HEK293 (cell line): ENCODE data around the gene OBP2A.

ENCODE experiments used
- CTCF ChIA-PET: fragments of 350-600 bp; formaldehyde crosslinking; extraction: SDS; loops from one replicate; lab custom pipeline; 2021; ENCODE audit warnings: antibody characterized with exemption; lab: Yijun Ruan, JAX
- POLR2A ChIA-PET: fragments of 300-600 bp; formaldehyde crosslinking; extraction: SDS; loops from one replicate; lab custom pipeline; 2020; ENCODE audit warnings: antibody characterized with exemption, inconsistent platforms; lab: Yijun Ruan, JAX
- H3K27ac ChIP-seq: fragments of 200-500 bp; sonication (Bioruptor generic); 2 replicates; pipeline ENCODE4 v1.5.1; 2014; ENCODE audit warnings: low read depth, low read length, control low read depth, inconsistent platforms; ENCODE audit errors: extremely low read depth
- H3K36me3 ChIP-seq, 2 experiments: fragments of 200-500 bp in 1 of 2; sonication (Bioruptor generic) in 1 of 2; 1 replicate in 1 of 2; 2 replicates in 1 of 2; pipeline ENCODE4 v1.5.1; 2014 to 2017; ENCODE audit warnings: inconsistent platforms in 2 of 2, low read length in 2 of 2; ENCODE audit not compliant: control insufficient read depth in 2 of 2, insufficient read depth in 1 of 2
- H3K4me1 ChIP-seq: fragments of 200-500 bp; sonication (Bioruptor generic); 2 replicates; pipeline ENCODE4 v1.5.1; 2014; ENCODE audit warnings: mild to moderate bottlenecking, low read length, inconsistent platforms; ENCODE audit not compliant: control insufficient read depth, insufficient read depth
- H3K4me3 ChIP-seq: 2 replicates; pipeline ENCODE4 v1.5.1; 2011; ENCODE audit warnings: low read depth, mild to moderate bottlenecking, control low read depth, low read length, moderate library complexity
- H3K9me3 ChIP-seq: fragments of 200-500 bp; sonication (Bioruptor generic); 2 replicates; pipeline ENCODE4 v1.5.1; 2014; ENCODE audit warnings: low read depth, low read length, inconsistent platforms; ENCODE audit not compliant: control insufficient read depth, insufficient read depth
- KLF17 ChIP-seq: fragments of 450-650 bp; formaldehyde crosslinking; IDR thresholded peaks from 2 replicates; pipeline ENCODE4 v1.5.1; 2016; ENCODE audit warnings: missing biosample characterization, missing genetic modification characterization
- OSR2 ChIP-seq: fragments of 450-650 bp; formaldehyde crosslinking; IDR thresholded peaks from 2 replicates; pipeline ENCODE4 v1.5.1; 2016; ENCODE audit warnings: missing biosample characterization, missing genetic modification characterization
- PRDM4 ChIP-seq: fragments of 450-650 bp; formaldehyde crosslinking; IDR thresholded peaks from 2 replicates; pipeline ENCODE4 v1.5.1; 2017; ENCODE audit warnings: missing biosample characterization, missing genetic modification characterization
- RBAK ChIP-seq: fragments of 450-650 bp; formaldehyde crosslinking; IDR thresholded peaks from 2 replicates; pipeline ENCODE4 v1.5.1; 2016; ENCODE audit warnings: missing biosample characterization, missing genetic modification characterization
- SCRT1 ChIP-seq: fragments of 450-650 bp; formaldehyde crosslinking; IDR thresholded peaks from 2 replicates; pipeline ENCODE4 v1.5.1; 2016; ENCODE audit warnings: missing biosample characterization, missing genetic modification characterization, borderline replicate concordance
- ZBTB17 ChIP-seq: fragments of 450-650 bp; formaldehyde crosslinking; IDR thresholded peaks from 2 replicates; pipeline ENCODE4 v1.5.1; 2016; ENCODE audit warnings: missing biosample characterization, missing genetic modification characterization
- ZFHX2 ChIP-seq: fragments of 450-650 bp; formaldehyde crosslinking; conservative IDR thresholded peaks from 2 replicates; pipeline ENCODE4 v1.5.1; 2016; ENCODE audit warnings: missing biosample characterization, missing genetic modification characterization
- ZNF23 ChIP-seq: fragments of 450-650 bp; formaldehyde crosslinking; IDR thresholded peaks from 2 replicates; pipeline ENCODE4 v1.5.1; 2016; ENCODE audit warnings: missing biosample characterization, missing genetic modification characterization, borderline replicate concordance
- ZNF248 ChIP-seq: fragments of 450-650 bp; formaldehyde crosslinking; IDR thresholded peaks from 2 replicates; pipeline ENCODE4 v1.5.1; 2017; ENCODE audit warnings: missing biosample characterization, missing genetic modification characterization
- ZNF302 ChIP-seq: fragments of 450-650 bp; formaldehyde crosslinking; IDR thresholded peaks from 2 replicates; pipeline ENCODE4 v1.5.1; 2016; ENCODE audit warnings: missing biosample characterization, missing genetic modification characterization, low read depth
- ZNF341 ChIP-seq: fragments of 450-650 bp; formaldehyde crosslinking; IDR thresholded peaks from 2 replicates; pipeline ENCODE4; 2016; ENCODE audit warnings: low read depth, missing biosample characterization, missing genetic modification characterization
- ZNF366 ChIP-seq: fragments of 450-650 bp; formaldehyde crosslinking; conservative IDR thresholded peaks from 2 replicates; pipeline ENCODE4 v1.5.1; 2016; ENCODE audit warnings: missing biosample characterization, missing genetic modification characterization
- ZNF433 ChIP-seq: fragments of 450-650 bp; formaldehyde crosslinking; IDR thresholded peaks from 2 replicates; pipeline ENCODE4 v1.5.1; 2016; ENCODE audit warnings: missing biosample characterization, missing genetic modification characterization, low read depth
- ZNF558 ChIP-seq: fragments of 450-650 bp; formaldehyde crosslinking; IDR thresholded peaks from 2 replicates; pipeline ENCODE4 v1.5.1; 2016; ENCODE audit warnings: missing biosample characterization, missing genetic modification characterization
- ZNF596 ChIP-seq: fragments of 450-650 bp; IDR thresholded peaks from 2 replicates; pipeline ENCODE4 v1.5.0; 2018; ENCODE audit warnings: missing biosample characterization, mild to moderate bottlenecking, missing genetic modification characterization, moderate library complexity
- TF ChIP-seq, protein P1 (sequence below): fragments of 450-650 bp; formaldehyde crosslinking; IDR thresholded peaks from 2 replicates; pipeline ENCODE4 v1.5.1; 2016; ENCODE audit warnings: missing biosample characterization, missing genetic modification characterization
- TF ChIP-seq, protein P2 (sequence below): fragments of 450-650 bp; formaldehyde crosslinking; IDR thresholded peaks from 2 replicates; pipeline ENCODE4 v1.5.1; 2017; ENCODE audit warnings: missing biosample characterization, missing genetic modification characterization

The OBP2A gene

GRCh38 chr9:135570456-135570855 is 24.5 kb downstream of the OBP2A start:
- H3K27ac ChIP-seq, result no peak overlapping the region
- CTCF ChIA-PET, result interaction anchor here (0.7 to 1.0 kb wide), 3 partner anchors 17 to 66 kb away, joined by 3 read pairs; no protein-coding TSS in a partner anchor
- no peak for TF ChIP-seq ZNF596 (tag by site-specific recombination)
- no peak overlapping the region for H3K4me3 ChIP-seq
- no peaks in the 10 kb centered on the region for H3K36me3 ChIP-seq
- H3K9me3 ChIP-seq, result no peaks in the 10 kb centered on the region
- POLR2A ChIA-PET, result interaction anchor here (0.8 kb wide), 1 partner anchor 1137 kb away, joined by 3 read pairs; no protein-coding TSS in a partner anchor
- no peaks in the 10 kb centered on the region for H3K4me1 ChIP-seq

GRCh38 chr9:135572233-135572632 is 26.3 kb downstream of the OBP2A start:
- Histone ChIP-seq H3K4me1 (no peaks in the 10 kb centered on the region), H3K4me3 (no peak overlapping the region), H3K36me3 (no peaks in the 10 kb centered on the region), H3K27ac (no peak overlapping the region), H3K9me3 (no peaks in the 10 kb centered on the region)
- TF ChIP-seq ZFHX2 (tag by site-specific recombination) (no peak), ZNF366 (tag by site-specific recombination) (peak; percentile 84), PRDM4 (tag by site-specific recombination) (no peak), ZBTB17 (tag by site-specific recombination) (peak; percentile 88)
- TF ChIP-seq, protein P1, sequence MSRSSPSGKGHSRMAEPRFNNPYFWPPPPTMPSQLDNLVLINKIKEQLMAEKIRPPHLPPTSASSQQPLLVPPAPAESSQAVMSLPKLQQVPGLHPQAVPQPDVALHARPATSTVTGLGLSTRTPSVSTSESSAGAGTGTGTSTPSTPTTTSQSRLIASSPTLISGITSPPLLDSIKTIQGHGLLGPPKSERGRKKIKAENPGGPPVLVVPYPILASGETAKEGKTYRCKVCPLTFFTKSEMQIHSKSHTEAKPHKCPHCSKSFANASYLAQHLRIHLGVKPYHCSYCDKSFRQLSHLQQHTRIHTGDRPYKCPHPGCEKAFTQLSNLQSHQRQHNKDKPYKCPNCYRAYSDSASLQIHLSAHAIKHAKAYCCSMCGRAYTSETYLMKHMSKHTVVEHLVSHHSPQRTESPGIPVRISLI (tag by site-specific recombination), result no peak
- ChIA-PET CTCF (no interaction called here), POLR2A (no interaction called here)

- Histone ChIP-seq H3K9me3 (no peaks in the 10 kb centered on the region), H3K4me1 (no peaks in the 10 kb centered on the region), H3K27ac (no peak overlapping the region), H3K4me3 (no peak overlapping the region), H3K36me3 (no peaks in the 10 kb centered on the region)
- ChIA-PET POLR2A (no interaction called here), CTCF (no interaction called here)
- TF ChIP-seq SCRT1, result no peak
- no peak for TF ChIP-seq KLF17 (tag by site-specific recombination)
- no peak for TF ChIP-seq ZNF302 (tag by site-specific recombination)
- TF ChIP-seq ZNF341 (tag by site-specific recombination), result no peak
- TF ChIP-seq, protein P2, sequence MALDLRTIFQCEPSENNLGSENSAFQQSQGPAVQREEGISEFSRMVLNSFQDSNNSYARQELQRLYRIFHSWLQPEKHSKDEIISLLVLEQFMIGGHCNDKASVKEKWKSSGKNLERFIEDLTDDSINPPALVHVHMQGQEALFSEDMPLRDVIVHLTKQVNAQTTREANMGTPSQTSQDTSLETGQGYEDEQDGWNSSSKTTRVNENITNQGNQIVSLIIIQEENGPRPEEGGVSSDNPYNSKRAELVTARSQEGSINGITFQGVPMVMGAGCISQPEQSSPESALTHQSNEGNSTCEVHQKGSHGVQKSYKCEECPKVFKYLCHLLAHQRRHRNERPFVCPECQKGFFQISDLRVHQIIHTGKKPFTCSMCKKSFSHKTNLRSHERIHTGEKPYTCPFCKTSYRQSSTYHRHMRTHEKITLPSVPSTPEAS, result no peak
- 0 out of 2 replicates have a peak, but pooled peaks have one; percentile 4 for TF ChIP-seq ZNF433 (tag by site-specific recombination)
- TF ChIP-seq ZBTB17 (tag by site-specific recombination), result peak; percentile 44; the same call in 1 of the 2 replicates
- TF ChIP-seq RBAK (tag by site-specific recombination), result no peak
- 0 out of 2 replicates have a peak, but pooled peaks have one; percentile 24 for TF ChIP-seq ZNF248 (tag by site-specific recombination)
- TF ChIP-seq ZNF558 (tag by site-specific recombination), result no peak
- no peak for TF ChIP-seq ZNF23 (tag by site-specific recombination)
- no peak for TF ChIP-seq OSR2 (tag by site-specific recombination)
- TF ChIP-seq ZNF366 (tag by site-specific recombination), result peak; percentile 94
Observed at GRCh38 chr9:135573124-135573523, 27.2 kb downstream of the OBP2A start.
